Ascending aorta (tissue), 2 donors: Measurements from ENCODE around the gene TIMD4. TPM values are rescaled to one million over a fixed set of nuclear protein-coding genes. Genes with fewer than 3 reads are reported as not detected.

Source experiments
- DNase-seq, 2 donors: peaks; one replicate each; pipeline ENCODE4 v3.0.0-alpha.2; 2019; ENCODE audit warnings: low spot score in 2 of 2
- H3K27ac ChIP-seq, 2 donors: fragments of 200-600 bp; sonication (generic); one replicate each; pipeline ENCODE4 v1.5.1; 2016 to 2017; ENCODE audit warnings: mild to moderate bottlenecking in 1 of 2
- H3K27me3 ChIP-seq: fragments of 200-600 bp; sonication (generic); one replicate; pipeline ENCODE4 v1.5.1; 2017
- H3K36me3 ChIP-seq, 2 donors: fragments of 200-600 bp; sonication (generic); one replicate each; pipeline ENCODE4 v1.5.1; 2016
- H3K4me1 ChIP-seq, 2 donors: fragments of 200-600 bp; sonication (generic); one replicate each; pipeline ENCODE4 v1.5.1; 2016 to 2017; ENCODE audit warnings: mild to moderate bottlenecking in 1 of 2
- H3K4me3 ChIP-seq, 2 donors: fragments of 200-600 bp; sonication (generic); one replicate each; pipeline ENCODE4 v1.5.1; 2016 to 2017; ENCODE audit warnings: mild to moderate bottlenecking in 1 of 2
- H3K9me3 ChIP-seq, 2 donors: fragments of 200-600 bp; sonication (generic); one replicate each; pipeline ENCODE4 v1.5.1; 2016
- intact Hi-C: fragments of 100-400 bp; cut with DNase I; formaldehyde crosslinking; loops from one replicate; pipeline ENCODE4 v1.15.1; 2023
- total RNA-seq: library from RNA; depleted of rRNA; stranded (reverse); fragments of >200 nt; gene quantifications from one replicate; pipeline ENCODE4 v1.1.0, GENCODE V29; 2016
- TF ChIP-seq, protein P1 (sequence below), 3 experiments: fragments of 200-600 bp in 2 of 3; fragments of 450-650 bp in 1 of 3; sonication (generic) in 2 of 3; IDR thresholded peaks; one replicate each; pipeline ENCODE4 v1.5.1; 2016 to 2019; ENCODE audit warnings: antibody characterized with exemption in 3 of 3, mild to moderate bottlenecking in 1 of 3, moderate library complexity in 1 of 3

TIMD4 gene
- total RNA-seq = 1.1 TPM

DNA sequence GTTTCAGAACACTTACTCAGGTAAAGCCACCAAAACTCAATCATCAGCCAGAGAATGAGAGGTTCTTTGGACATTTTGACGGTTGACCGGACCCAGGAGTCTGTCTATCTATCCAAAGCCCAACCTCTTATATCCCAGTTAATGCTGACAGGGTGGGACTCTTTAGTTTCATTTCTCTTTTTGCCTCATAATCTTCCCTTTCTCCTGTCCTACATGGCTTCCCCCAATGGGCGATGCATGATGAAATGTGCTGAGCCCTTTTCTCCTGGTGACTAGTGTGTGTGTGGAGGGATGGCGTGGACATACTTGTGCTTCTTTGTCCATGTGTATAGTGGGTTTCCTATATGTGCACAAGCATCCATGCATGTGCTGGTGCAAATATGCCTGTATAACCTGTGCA, at the start of gene TIMD4:
Gene TIMD4, minus strand, starts transcription at position 102 of the 400 bp plus-strand sequence. Its CDS starts 28 bp downstream, at position 74.
- intact Hi-C loops = no loop called here
- TF ChIP-seq, protein P1, sequence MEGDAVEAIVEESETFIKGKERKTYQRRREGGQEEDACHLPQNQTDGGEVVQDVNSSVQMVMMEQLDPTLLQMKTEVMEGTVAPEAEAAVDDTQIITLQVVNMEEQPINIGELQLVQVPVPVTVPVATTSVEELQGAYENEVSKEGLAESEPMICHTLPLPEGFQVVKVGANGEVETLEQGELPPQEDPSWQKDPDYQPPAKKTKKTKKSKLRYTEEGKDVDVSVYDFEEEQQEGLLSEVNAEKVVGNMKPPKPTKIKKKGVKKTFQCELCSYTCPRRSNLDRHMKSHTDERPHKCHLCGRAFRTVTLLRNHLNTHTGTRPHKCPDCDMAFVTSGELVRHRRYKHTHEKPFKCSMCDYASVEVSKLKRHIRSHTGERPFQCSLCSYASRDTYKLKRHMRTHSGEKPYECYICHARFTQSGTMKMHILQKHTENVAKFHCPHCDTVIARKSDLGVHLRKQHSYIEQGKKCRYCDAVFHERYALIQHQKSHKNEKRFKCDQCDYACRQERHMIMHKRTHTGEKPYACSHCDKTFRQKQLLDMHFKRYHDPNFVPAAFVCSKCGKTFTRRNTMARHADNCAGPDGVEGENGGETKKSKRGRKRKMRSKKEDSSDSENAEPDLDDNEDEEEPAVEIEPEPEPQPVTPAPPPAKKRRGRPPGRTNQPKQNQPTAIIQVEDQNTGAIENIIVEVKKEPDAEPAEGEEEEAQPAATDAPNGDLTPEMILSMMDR (IDR thresholded peaks at IDR 0.05) = no peak
- Histone ChIP-seq H3K27me3 (no peaks in the 10 kb centered on the region), H3K4me1 (no peaks in the 10 kb centered on the region), H3K9me3 (no peaks in the 10 kb centered on the region), H3K27ac (no peak within 1 kb of the TSS), H3K4me3 (no peak within 1 kb of the TSS), H3K36me3 (no peaks in the 10 kb centered on the region)
- no peak for DNase-seq

DNA sequence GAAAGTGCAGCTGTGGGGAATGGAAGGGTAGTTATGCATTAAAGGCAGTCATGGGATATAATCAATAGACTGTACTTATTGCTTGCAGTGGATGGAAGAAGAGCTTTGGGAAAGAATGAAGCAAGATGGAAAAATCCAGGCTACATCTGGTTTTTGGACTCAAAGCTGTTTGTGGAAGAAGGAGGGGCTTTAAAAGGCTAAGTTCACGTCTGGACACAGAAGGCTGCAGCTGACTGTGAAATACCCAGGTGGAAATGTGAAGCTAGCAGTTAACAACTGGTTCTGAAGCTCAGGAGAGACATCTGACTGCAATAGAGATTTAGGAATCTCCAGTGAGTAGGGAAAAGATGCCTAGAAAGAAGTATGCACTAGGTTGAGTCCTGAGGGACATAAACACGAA, 43.2 kb upstream of the TIMD4 start:
- H3K27me3 ChIP-seq = no peaks in the 10 kb centered on the region
- no peak overlapping the region for H3K4me3 ChIP-seq
- no peaks in the 10 kb centered on the region for H3K36me3 ChIP-seq
- no peaks in the 10 kb centered on the region for H3K9me3 ChIP-seq
- intact Hi-C loops = no loop called here
- TF ChIP-seq, protein P1 (IDR thresholded peaks at IDR 0.05) = no peak
- H3K27ac ChIP-seq = no peak overlapping the region
- no peak for DNase-seq
- no peaks in the 10 kb centered on the region for H3K4me1 ChIP-seq

DNA sequence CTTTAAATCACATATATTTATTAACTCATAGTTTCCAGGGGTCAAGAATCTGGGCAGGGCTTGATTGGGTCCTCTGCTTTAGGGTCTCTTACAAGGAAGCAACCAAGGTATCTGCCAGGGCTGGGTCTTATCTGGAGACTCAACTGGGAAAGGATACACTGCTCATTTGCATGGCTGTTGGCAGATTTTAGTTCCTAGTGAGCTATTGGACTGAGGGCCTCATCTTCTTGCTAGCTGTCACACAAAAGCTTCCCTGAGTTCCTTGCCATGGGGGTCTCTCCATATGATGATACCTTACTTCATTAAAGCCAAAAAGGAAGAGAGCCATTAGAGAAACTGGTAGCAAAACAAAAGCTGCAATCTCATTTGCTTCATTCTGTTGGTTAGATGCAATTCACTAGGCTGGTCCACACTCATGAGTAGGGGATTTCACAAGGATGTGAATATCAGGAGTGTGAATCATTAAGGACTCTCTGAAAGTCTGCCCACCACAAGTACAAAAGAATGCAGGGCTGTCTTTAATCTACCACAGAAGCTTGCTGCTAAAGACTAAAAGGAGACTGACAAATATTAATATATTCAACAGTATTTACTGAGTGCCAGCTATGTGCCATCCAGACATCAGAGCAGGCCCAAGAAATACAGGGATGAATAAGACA, 42.0 kb upstream of the TIMD4 start:
- intact Hi-C loops = no loop called here
- no peak for DNase-seq
- Histone ChIP-seq H3K9me3 (peaks cover 0 to 8% of the 10 kb centered on the region in 2 donors), H3K36me3 (no peaks in the 10 kb centered on the region), H3K4me1 (no peaks in the 10 kb centered on the region), H3K27ac (no peak overlapping the region), H3K27me3 (no peaks in the 10 kb centered on the region), H3K4me3 (no peak overlapping the region)
- TF ChIP-seq, protein P1 (IDR thresholded peaks at IDR 0.05) = no peak

DNA sequence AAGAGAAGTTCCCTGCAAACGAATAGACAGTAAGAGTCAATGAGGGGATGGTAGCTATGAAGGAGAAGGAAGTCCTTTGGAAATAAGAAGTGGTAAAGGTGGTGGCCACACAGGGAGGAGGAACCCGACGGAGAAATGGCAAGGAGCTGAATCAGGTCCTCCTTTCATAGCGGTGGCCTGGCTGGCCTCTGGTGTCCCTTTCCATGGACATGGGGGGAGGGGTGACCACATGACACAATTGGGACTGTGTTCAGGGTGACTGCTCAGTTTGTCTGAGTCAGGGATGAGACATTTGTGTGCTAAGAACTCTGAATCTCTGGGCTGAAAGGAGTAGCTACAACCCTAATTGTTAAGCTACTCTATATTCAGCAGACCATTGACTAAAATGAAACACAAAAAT, 28.7 kb upstream of the TIMD4 start:
- DNase-seq = no peak
- intact Hi-C loops = no loop called here
- TF ChIP-seq, protein P1 (IDR thresholded peaks at IDR 0.05) = no peak
- Histone ChIP-seq H3K9me3 (no peaks in the 10 kb centered on the region), H3K27ac (no peak overlapping the region), H3K27me3 (no peaks in the 10 kb centered on the region), H3K4me1 (no peaks in the 10 kb centered on the region), H3K4me3 (no peak overlapping the region), H3K36me3 (no peaks in the 10 kb centered on the region)

DNA sequence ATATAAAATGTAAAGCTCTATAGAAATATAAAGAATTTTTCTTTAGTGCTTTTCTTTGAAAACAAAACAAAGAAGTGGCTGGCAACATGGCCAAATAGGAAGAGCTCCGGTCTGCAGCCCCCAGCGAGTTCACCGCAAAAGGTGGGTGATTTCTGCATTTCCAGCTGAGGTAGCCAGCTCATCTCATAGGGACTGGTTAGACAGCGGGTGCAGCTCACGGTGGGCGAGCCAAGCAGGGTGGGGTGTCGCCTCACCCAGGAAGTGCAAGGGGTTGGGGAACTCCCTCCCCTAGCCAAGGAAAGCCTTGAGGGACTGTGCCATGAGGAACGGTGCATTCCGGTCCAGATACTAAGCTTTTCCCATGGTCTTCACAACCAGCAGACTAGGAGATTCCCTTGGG, 21.0 kb upstream of the TIMD4 start:
- H3K27me3 ChIP-seq = no peaks in the 10 kb centered on the region
- H3K36me3 ChIP-seq = no peaks in the 10 kb centered on the region
- DNase-seq = no peak
- no peak overlapping the region for H3K27ac ChIP-seq
- H3K4me3 ChIP-seq = no peak overlapping the region
- intact Hi-C loops = no loop called here
- H3K9me3 ChIP-seq = no peaks in the 10 kb centered on the region
- no peaks in the 10 kb centered on the region for H3K4me1 ChIP-seq
- TF ChIP-seq, protein P1 (IDR thresholded peaks at IDR 0.05) = no peak

DNA sequence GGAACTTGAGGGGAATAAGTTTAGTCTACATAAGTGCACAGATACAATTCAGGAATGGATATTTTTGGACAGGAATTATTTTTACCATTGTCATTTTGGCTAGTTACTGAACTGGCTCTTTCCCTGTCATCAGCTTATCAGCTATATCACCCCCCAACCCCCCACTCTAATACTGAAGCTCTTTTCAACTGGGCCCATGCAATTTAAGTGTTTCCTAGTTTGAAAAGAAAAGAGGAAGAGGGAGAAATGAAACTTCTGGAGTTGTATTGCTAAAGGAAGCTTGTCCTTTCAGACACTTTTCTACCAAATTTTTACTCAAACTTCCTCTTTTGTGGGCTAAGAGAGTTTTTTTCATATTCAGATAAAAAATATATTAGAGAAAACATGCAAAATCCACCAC, 18.5 kb upstream of the TIMD4 start:
- Histone ChIP-seq H3K4me1 (no peaks in the 10 kb centered on the region), H3K9me3 (no peaks in the 10 kb centered on the region), H3K36me3 (no peaks in the 10 kb centered on the region), H3K27ac (no peak overlapping the region), H3K4me3 (no peak overlapping the region), H3K27me3 (no peaks in the 10 kb centered on the region)
- intact Hi-C loops = no loop called here
- DNase-seq = no peak
- TF ChIP-seq, protein P1 (IDR thresholded peaks at IDR 0.05) = no peak
